Peyer's patch (tissue), 4 donors: ENCODE data around the gene NXPE1.

ENCODE experiments used
- CTCF ChIP-seq, 6 experiments: fragments of 450-650 bp in 4 of 6; fragments of 200-600 bp in 2 of 6; sonication (generic) in 1 of 6; IDR thresholded peaks; one replicate each; pipeline ENCODE4 v1.5.1; 2017 to 2019; ENCODE audit warnings: antibody characterized with exemption in 6 of 6, mild to moderate bottlenecking in 3 of 6, moderate library complexity in 1 of 6
- POLR2A ChIP-seq, 2 donors: fragments of 450-650 bp; IDR thresholded peaks; one replicate each; pipeline ENCODE4 v1.5.1; 2017; ENCODE audit warnings: antibody characterized with exemption in 2 of 2, mild to moderate bottlenecking in 2 of 2, moderate library complexity in 2 of 2

DNA sequence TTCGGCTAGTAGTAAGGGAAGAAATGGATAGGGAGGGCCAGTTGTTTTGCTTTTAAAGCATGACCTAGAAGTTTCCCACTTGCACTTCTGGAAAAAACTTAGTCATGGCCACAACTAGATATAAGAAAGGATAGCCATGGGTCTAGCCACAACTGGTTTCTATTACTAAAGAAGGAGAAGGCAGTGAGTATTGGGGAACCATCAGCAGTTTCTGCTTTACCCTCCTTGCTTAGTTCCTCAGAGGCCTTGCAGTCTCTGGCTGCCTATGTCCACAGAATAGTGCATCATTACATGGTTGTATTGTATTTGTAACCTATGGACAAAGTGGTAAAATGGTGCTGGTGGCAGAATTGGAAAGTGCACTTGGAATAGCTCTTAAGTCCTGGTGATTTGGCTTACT, 35.6 kb downstream of the NXPE1 start:
- TF ChIP-seq CTCF (IDR thresholded peaks at IDR 0.05) (no peak), POLR2A (IDR thresholded peaks at IDR 0.05) (no peak)
